NCI-H1105 (cell line): Measurements from ENCODE around the gene ZIC2.

ENCODE experiments used
- DNase-seq: peaks from one replicate; lab custom pipeline; 2025; lab: John Stamatoyannopoulos, UW

The ZIC2 gene

DNA sequence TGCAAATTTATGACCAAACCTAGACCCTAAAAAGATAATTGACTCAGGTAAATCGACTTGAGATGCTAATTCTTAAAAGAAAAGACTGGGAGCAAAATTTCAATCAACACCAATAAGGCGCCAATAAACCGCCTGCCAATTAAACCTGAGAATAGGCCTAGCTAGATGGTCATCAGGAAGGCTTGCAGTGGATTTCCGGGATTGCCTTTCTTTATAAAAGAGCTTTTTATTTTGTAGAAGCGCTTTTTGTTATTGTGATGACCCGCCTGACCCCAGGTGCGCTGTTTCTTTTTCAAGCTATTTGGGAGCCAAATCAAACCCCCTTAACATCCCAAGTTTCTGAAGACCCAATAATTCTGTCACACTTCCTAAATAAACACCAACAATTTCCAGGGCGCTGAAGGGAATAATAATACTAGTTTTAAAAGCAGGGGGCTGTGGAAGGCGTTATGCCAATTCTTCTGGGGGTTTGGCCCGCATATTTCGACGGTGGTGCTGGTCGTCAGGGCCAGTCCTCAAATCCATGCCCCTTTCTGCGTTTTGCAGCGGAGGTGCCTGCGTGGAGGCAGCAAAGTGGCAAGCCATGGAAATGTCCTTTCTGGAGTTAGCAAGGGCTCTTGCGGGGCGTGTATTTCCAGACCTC lies 7.2 kb upstream of the ZIC2 start:
- DNase-seq: no peak

DNA sequence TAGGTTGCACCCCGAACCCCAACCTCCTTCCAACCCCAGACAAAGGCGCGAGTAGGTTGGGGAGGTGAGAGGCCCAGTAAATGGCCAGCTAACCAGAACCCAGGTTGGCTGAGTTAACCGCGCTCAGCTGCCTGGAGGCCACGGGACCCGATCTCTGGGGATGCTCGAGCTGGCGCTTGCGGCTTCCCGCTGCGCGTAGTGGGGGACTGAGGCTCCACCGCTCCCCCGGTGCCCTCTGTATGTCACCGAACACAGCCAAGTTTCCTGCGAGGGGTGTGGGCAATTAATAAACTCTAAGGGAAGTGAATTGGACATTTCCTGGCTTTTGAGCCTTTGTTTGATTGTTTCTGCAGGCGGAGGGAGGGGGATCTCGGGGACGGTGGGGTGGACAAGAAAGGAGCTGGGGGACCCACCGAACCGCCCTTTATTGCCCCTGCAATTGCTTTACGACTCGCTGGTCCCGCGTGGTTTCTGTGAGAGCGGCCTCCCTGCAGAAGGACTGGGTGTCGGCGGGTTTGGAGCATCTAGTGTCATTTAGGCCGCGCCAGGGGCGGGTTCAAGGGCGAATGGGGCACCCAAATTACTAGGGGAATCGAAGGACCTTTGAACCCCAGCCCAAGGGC lies 6.5 kb upstream of the ZIC2 start:
- no peak for DNase-seq

DNA sequence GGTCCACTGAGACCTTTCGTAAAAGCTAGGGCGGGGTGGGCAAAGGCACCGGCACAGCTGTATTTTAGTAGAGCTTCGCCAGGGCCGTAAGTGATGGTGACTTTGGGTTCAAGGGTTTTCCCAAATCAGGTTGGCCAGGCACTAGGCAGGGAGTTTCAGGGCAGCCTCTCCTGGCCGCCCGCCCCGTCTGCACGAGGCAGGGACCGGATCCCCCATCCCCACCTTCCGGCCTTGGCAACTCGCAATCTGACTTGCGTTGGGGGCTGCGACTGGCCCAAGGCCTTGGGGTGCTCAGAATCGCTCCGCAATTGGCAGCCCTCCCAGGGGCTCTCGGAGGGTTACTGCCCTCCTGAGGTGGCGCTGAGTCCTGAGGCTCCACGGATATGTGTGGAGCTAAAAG lies 6.0 kb upstream of the ZIC2 start:
- DNase-seq: no peak

DNA sequence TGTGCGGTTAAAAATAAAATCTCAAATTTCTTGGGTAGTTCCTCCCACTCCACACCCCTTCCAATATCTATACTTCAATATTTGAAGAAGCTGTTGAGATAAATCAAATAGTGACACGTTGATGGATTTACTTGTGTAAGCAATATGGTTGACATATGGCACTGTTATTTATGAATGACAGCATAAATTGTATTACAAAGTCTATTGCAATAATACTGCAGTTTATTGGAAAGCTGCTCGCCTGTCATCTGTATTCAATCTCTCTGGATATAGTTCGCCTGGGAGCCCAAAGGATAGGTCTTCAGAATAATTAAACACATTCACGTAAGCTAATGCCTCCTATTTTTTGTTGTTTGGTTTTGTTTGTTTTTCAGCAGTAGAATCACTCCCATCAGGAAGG lies 5.0 kb upstream of the ZIC2 start:
- DNase-seq: no peak

DNA sequence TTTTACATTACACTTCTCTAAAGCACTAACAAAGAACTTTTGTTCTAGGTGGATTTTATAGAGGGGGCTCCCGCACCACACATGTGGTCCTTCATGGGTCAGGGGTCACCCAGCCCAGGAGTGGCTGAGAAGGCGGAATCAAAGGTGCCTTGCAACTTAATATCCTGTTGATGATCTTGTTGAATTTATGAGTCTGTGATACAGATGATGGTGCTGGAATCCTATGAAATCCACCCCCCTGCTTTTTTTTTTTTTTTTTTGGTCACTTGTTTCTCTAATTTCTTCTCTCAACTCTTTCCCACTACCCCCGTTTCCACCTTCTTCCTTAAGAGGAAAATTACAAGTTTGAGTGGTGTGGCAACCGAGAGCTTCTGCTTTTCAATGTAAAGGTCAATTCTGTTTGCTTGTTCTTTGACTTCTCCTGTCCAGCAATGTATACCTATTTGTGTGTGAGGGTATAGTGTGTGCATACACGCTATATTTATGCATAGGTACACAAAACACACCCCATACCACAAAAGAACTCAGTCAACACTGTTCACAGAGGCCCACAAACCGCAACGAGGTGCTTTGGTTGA lies 4.2 kb upstream of the ZIC2 start:
- DNase-seq: no peak

DNA sequence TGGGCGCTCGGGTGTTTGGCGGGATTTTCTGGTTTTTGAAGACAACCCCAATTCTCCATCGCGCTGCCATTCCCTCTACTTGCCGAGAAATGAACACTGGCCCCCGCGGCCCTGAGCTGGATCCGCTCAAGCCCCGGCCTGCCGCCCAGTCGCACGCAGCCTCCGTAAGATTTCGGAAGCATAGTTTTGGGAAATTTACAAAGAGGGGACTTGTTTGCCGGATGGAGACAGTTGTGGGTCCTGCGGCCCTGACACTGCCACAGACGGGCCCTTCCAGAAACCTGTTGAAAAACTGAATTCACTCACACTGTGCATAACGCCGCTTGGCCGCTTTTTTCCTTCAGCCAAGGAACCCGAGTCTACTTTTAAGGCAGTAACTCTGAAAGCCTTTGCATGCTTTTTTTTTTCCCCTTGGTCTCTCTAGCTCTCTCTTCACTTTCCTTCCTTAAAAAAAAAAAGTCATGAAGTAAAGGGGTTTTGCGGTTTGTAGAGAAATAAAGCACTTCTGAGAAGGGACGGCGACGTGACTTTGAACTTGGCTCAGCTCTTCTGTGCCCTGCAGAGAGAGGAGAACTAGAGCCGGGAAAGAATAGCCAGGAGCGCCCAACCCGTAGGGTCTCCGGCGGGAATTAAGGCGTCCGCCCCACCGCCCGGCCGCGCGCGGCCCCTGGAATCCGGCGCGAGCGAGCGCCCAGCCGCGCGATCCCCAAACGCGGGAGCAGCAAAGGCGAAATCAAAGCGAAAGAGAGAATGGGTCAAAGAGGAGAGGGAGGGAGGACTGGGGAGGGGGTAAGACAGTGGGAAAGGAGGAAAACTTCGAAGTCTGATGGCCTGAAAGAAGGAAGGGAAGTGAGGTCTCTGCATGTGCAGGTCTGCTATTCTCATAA lies 3.4 kb upstream of the ZIC2 start:
- no peak for DNase-seq

DNA sequence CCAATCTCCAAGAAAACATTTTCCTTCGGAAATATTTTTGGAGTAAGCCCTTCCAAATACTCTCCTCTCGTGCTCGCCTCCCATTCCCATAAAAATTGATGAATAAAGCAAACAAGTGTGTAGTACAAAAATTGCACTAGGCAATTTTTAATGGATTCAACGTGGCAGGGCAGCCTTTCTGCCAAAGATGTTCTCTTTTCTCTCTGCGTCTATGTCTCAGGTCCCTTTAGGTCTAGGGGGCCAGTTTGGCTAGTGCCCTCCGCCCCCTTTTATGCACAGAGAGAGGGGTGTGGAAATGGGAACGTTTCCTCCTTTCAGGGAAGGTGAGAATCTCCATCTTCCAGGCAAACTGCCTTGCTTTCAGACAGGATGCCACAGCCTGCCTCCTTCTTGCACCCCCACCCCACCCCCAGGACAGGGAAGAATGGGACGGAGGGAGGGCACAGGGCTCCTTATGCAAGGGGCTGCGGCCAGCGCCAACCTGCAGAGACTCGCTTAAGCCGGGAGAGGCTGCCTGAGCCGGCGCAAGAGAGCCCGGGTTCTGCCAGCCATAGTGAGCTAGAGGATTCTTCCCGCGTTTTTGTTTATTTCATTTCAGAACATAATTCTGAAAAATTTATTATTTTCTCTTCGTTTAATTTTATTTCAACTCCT lies 2.7 kb upstream of the ZIC2 start:
- no peak for DNase-seq

DNA sequence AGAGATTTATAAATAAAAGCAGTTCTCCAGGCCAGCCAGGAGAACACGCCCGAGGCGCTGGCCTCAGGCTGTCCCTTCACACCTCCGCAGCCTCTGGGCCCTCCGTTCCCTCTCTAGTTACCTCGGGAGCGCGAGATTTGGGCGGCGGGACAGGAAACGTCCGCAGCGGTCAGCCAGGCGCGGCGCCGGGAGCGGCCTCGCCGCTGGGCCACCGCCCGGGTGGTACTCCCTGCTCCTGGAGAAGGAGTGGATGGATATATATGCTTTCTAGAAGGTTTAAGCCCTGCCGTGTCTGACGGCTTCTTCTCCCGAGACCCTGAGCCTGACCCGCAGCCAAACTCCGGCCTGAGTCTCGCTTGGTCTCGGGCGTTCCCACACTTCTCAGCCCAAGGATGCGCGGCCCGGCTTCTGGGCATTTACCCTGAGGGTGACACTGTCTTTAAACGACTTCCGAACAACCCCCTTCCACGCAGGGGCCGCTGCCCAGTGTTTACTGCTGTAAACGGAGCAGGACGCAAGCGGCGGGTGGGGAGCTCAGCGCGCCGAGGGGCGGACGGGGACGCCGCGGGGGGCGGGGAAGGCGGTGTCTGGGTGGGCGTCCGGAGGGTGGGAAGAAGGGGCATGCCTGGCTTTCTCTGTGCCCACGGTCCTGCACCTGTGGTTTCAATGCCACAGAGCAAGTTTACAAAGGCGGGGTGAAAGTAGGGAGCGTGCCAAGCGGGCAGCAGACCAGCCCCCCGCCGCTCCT lies 2.0 kb upstream of the ZIC2 start:
- no peak for DNase-seq

DNA sequence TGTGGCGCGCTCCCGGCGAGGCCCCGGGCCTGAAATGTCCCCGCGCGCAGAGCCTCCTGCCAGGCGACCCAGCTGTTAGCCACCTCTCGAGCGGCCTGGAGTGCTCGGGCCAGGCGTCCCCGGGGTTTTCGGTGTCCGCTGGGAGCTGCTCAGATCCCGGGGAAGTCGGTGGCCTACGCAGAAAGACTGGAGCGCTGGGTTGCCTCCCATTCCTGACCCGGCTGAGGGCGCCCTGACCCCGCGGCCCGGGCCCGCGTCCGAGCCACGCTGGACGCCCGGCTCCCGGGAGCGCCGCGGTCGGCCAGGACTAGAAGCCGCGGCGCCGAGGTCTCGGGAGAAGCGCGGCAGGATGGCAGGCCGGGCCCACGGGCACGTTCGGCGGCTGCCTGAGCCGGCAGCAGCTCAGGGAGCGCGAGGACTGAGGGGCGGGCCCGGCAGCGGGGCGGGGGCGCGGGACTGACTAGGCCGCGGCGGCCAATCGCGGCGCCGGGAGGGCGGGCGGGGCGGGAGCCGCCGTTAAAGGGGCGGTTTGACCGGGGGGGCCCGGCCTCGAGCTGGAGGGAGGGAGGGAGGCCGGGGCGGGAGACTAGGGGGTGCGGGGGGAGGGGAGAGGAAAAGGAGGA lies 1.3 kb upstream of the ZIC2 start:
- peak; percentile 59 for DNase-seq

DNA sequence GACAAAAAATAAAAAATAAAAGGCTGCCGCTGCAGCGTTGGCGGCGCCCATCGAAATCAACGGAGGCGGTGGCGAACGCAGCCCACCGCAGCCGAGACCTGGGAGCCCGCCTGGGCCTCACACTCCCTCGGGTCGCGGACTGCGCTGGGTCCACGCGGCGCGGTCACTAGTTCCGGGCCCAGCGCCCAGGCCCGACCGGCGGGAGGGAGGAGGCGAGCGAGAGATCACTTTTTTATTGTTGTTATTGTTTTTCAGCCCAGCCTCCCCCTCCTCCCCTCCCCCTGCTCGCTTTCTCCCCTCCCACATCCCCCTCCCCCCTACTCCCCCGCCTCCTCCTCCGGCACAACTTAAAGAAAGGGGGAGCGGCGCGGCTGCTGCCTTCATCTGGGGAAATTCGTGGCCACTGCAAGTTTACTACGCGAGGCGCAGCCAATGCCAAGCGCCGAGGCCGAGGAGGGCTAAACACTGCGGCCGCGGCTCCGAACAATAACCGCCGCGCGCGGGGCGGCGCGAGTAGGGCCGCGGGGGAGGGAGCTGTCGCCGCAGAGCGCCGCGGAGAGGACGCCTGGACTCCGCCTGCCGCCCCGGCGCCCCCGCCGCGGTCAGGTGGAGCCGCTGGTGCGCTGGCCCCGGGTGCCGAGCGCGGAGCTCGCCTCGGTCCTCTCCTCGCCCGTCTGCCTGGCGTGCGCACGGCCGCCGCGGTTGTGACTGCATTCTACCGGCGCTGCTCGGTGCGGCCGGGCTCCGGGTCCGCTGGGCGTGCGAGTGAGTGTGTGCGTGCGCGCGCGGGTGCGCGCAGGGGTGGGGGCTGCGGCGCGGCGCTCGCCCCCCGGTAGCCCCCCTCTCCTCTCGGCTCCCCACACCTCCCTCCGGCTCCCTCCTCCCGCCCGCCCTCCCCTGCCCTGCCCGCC lies 505 bp upstream of the ZIC2 start:
- no peak for DNase-seq

DNA sequence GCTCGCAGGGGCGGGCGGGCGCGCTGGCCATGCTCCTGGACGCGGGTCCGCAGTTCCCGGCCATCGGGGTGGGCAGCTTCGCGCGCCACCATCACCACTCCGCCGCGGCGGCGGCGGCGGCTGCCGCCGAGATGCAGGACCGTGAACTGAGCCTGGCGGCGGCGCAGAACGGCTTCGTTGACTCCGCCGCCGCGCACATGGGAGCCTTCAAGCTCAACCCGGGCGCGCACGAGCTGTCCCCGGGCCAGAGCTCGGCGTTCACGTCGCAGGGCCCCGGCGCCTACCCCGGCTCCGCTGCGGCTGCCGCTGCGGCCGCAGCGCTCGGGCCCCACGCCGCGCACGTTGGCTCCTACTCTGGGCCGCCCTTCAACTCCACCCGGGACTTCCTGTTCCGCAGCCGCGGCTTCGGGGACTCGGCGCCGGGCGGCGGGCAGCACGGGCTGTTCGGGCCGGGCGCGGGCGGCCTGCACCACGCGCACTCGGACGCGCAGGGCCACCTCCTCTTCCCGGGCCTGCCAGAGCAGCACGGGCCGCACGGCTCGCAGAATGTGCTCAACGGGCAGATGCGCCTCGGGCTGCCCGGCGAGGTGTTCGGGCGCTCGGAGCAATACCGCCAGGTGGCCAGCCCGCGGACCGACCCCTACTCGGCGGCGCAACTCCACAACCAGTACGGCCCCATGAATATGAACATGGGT lies 599 bp downstream of the ZIC2 start:
- DNase-seq: no peak

DNA sequence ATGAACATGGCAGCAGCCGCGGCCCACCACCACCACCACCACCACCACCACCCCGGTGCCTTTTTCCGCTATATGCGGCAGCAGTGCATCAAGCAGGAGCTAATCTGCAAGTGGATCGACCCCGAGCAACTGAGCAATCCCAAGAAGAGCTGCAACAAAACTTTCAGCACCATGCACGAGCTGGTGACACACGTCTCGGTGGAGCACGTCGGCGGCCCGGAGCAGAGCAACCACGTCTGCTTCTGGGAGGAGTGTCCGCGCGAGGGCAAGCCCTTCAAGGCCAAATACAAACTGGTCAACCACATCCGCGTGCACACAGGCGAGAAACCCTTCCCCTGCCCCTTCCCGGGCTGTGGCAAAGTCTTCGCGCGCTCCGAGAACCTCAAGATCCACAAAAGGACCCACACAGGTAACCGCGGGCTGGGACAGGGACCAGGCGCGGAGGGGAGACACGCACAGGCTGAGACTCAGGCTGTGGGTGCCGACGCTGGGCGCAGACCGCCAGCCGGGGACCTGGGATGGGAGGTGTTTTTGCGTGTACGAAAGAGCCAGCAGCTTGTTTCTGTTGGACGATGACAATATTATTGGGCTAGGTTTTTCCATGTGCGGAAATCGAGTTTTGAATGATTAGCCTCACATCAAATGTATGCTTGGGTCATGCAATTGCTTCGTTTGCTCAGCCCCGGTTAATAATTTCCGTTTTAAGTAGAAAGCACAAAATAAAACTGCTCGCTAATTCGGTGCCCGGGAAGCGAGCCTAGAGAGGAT lies 1.3 kb downstream of the ZIC2 start:
- no peak for DNase-seq

DNA sequence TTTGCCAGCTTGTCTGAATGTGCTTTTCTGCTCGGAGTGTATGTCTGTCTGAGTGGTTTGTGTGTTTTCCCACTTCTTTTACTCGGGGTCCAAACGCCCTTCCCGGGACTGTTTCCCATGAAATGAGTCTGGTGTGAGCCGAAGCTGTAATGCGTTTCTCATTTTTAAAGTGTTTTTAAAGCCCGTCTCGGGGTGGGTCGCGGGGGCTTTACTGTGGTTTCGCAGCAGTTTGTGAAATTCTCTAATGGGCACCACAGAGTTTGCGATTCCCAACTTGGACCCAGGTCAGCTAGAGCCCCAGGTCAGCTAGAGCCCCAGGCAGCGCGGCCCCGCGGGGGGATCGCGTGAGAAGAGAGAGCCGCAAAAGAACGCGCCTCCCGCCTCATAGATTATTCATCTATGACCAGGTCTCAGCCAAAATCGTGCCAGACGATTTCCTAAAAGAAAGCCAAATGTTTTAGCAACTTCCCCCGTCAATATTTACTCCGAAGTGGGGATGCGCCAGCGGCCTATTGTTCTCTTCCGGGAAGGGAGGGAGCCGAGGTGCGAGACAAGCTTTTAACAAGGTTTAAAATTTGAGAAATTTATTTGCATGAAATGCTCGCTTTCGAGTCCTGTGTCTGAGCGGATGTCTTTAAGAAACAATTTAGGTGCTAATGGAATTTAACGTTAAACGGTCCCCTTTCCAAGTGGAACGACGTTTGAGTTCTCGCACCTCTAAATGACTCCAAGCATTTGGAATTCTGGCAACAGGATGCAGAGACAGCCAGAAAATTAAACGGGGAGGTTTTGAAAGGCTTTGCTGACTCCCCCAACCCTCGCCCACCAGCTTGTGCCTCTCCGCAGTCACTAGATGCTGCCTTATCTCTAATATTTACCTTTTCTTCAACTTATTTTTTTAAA lies 2.2 kb downstream of the ZIC2 start:
- DNase-seq: no peak

DNA sequence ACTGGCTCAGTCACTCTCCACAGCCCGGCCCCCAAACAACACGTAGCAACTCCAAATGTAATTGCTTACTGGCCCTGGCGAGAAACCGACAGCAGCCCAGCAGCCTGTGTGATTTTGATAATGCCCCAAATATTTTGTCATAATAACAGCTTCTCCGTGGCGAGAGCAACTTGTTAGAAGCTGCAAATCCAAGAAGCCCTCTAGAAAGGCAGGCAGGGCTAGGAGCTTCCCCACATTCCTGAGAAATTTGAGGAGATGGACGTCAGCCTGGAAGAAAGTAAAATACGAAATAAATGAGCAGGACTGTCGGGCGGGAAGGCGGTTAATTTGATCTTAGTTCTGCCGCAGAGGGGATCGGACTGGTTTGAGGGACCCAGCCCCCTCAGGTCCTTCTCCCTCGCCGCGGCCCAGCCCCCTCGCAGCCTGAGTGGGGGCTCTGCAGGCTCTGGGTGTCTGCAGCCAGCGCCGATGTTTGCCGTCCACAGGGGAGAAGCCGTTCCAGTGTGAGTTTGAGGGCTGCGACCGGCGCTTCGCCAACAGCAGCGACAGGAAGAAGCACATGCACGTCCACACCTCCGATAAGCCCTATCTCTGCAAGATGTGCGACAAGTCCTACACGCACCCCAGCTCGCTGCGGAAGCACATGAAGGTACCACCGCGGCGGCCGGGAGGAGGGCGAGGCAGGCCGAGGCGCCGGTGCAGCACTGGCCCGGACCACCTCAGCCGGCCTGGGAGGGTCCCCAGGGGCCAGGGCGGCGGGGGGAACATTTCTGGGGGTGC lies 3.1 kb downstream of the ZIC2 start:
- no peak for DNase-seq

DNA sequence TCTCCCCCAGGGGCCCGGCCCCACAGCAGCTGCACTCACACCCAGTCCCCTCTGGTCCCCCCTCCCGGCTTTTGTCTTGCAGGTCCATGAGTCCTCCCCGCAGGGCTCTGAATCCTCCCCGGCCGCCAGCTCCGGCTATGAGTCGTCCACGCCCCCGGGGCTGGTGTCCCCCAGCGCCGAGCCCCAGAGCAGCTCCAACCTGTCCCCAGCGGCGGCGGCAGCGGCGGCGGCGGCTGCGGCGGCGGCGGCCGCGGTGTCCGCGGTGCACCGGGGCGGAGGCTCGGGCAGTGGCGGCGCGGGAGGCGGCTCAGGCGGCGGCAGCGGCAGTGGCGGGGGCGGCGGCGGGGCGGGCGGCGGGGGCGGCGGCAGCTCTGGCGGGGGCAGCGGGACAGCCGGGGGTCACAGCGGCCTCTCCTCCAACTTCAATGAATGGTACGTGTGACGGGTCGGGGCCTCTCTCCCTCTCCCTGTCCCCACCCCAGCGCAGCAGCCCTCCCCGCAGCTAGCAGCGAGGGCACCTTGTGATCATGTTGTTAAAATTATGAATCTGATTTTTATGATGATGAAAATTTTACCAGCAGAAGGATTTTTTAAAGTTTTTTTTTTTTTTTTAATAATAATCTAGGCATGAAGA lies 3.8 kb downstream of the ZIC2 start:
- no peak for DNase-seq

DNA sequence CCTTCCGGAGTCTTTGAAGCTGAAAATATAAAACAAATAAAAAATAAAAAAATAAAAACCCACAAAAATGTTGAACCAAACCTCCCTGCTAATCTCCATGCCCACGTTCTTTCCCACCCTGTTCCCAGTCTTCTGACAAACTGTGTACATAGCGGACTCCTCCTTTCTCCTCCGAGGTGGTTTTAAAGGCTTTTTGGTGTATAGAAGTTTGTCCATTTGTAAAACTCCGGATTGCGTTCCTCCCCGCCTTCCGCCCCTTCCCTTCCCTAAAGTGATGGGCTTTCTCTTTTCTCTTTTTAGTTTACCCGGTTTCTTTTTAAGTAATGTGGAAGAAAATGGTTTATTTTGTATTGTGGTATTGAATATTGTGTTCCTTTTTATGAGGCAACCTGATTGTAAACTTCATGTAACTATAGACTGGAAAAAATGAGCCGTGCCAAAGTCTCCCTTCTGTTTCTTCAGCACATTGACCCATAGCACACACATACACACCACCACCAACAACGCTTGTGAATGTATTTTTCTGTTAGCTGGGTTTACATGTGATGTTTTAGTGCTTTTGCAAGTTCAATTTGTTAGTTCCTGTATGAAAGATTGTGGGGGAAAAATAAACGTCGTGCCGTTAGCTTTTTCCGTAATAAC lies 4.4 kb downstream of the ZIC2 start:
- DNase-seq: no peak
